Fibroblast of gingiva (primary cell): Measurements from ENCODE around the gene CALY.

Source experiments
- DNase-seq: peaks from one replicate; pipeline ENCODE4 v3.0.0-alpha.2; 2011; ENCODE audit warnings: low read depth

CALY gene

GRCh38 chr10:133287832-133288500, 48.7 kb downstream of the CALY start:
- no peak for DNase-seq

DNA sequence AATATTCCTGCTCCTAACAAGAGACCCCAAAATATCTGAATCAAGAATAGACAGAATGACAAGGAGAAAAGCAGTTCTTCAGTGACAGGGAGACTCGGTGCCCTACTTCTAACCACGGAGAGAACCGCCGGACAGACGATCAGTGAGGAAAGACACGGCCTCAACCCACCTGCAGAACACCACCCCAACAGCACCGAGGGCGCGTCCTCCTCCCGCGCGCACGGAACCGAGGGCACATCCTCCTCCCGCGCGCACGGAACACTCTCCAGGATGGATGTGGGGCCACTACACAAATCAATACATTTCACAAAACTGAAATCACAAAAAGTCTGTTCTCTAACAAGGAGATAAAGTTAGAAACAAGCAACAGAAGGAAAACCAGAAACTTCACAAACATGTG, 50.3 kb downstream of the CALY start:
- no peak for DNase-seq

DNA sequence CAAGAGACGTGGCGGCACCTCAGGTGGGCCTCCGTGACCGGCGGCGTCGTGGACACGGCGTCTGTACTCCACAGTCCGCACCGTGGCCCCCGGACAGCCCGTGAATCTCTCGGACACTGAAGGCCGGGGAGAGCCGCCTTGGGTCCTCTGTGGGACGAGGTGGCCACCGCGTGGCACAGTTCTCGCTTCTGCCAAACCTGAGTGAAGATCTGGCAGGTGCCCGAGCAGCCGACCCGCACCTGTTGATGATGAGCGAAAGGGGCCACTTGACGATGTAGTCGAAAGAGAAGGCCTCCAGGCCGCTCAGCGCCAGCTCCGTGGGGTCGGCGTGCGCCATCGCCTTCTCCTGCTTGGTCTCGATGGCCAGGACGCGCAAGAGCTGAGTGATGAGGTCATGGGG, 51.5 kb downstream of the CALY start:
- DNase-seq, result no peak

DNA sequence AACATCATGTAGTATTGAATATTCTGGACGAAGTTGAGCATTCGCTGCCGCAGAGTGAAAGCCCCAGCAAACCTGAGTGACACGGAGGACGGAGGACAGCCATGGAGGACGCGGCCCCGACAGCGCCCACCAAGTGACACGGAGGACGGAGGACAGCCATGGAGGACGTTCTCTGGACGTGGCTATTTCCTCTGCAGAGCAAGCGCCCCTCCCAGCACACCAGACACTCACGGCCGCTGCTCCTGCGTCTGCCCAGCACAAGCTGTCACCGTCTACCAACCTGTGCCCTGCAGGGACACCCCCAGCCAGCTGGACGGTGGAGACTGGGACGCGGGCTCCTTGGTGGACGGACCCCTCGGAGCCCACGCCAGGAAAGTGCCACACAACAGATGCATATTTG, 52.8 kb downstream of the CALY start:
- no peak for DNase-seq

DNA sequence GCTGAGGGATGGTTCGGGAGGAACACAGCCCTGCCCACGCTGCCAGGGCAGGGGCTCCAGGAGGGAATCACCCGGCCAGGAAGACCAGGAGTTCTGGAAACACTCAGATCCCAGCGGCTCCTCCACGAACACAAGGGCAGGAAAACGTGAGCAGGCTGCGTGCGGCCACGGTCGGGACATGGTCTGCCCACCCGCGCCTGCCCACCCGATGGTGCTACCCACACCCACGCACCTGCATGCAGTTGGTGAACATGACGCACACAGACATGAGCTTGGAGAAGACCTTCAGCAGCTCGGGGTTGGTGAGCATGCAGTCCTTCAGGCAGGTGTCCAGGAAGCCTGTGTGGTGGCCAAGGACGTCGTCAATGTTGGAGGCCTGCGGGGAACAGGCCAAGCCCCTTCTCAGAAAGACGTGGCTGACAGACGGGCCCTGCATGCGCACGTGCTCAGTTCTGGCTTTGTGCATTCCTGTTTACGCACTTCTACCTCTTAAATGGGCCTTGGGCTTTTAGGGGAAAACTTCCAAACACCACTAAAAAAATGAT, 53.8 kb downstream of the CALY start:
- no peak for DNase-seq

- DNase-seq, result no peak
Measured at GRCh38 chr10:133281628-133282372, 54.9 kb downstream of the CALY start.

DNA sequence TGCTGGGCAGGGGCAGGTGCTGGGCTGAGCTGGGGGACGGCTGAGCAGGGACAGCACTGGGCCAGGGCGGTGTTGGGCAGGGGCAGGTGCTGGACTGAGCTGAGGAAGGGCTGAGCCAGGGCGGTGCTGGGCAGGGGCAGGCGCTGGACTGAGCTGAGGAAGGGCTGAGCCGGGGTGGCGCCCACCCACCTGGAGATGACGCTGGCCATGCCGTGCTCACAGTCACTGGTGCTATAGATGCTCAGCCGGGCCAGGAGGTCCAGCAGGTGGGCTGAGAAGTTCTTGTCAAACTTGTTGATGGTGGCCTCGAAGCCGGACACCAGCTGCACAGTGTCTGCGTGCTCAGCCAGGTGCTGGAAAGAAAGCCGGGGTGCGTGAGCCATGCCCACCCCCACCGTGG, 55.6 kb downstream of the CALY start:
- DNase-seq, result no peak

DNA sequence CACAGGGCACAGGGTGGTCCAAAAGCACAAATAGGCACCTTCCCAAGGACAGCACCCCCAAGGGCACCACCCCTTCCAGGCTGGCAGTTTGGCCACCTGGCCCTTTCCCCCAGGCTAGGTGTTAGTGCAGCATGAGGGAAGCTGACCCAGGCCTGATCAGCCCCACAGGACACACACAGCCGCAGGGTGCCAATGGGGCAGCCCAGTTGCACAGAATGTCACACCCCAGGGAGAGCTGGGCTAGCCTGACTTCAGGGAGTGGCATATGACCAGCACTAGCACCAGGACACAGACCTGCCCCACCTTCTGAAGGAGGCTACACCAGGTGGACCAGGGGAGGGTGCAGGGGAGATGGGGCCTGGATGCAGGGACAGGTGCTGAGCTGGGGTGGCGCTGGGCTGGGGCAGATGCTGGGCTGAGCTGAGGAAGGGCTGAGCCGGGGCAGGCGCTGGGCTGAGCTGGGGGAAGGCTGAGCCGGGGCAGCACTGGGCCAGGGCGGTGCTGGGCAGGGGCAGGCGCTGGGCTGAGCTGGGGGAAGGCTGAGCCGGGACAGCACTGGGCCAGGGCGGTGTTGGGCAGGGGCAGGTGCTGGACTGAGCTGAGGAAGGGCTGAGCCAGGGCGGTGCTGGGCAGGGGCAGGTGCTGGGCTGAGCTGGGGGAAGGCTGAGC, 56.2 kb downstream of the CALY start:
- no peak for DNase-seq

- no peak for DNase-seq
Measured at GRCh38 chr10:133279326-133280226, 57.1 kb downstream of the CALY start.

GRCh38 chr10:133278577-133279265, 58.0 kb downstream of the CALY start:
- DNase-seq, result no peak

DNA sequence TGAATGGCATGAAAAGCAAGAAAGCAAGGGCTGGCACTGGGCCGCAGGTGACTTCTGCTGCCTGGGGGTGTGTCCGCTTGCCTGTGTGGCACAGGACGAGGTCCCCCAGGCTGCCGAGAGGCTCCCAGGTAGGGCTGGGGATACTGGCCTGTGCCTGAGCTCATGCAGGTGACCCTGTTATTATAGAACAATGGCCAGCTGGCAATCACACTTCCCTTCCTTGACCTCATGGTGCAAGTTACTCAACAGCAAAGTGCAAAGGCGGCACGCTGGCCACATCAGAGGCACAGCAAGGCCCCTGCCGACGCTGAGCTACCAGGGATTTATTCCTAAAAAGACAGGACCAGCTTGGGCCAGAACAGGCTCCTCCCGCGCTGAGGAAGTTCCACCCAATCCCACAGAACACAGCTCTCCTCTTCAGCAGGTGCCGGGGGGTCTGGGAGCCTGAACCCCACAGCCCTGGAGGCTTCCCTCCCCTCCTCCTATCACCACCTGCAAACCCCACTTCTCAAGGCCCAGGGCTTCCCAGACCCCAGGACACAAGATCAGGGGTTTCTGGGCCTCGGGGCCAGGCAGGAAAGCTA, 58.6 kb downstream of the CALY start:
- DNase-seq, result no peak

GRCh38 chr10:133277277-133277992, 59.3 kb downstream of the CALY start:
- no peak for DNase-seq

DNA sequence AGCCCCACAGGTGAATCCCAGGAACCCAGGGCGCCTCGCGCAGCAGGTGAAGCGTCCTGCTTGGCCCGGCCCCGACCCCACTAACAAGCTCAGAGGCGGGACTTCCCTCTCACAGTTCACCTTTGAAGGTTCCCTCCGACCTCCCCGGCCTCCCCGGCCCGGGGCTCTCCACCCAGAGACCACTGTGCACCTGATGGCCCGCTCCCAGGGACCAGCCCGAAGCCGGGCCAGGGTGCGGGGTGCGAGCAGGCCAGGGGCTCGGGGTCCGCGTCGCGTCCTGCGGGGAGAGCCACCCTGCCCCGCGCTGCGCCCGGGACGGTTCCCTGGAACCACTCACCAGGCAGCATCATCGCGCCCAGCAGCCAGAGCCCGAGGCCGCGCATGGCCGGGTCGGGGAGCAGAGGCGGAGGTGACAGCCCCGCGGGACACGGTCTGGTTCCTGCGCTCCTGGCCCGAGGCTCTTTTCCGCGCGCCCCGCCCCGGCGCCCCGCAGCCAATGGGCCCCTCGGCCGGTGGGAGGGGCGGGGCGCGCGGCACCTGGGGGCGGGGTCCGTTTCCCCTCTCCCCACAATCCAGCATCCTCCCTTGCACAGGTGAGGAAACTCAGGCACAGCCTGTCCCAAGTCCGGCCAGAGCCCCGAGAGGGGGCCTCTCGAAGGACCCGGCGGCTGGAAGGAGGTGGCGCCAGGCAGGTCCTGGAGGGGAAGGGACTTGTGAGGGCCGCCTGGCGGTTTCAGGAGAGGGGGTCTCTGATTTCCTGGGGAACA, 60.1 kb downstream of the CALY start, which contains the start of gene ADAM8:
Gene ADAM8 (minus strand): TSS at position 434 of the 767 bp plus-strand sequence. CDS start 51 bp downstream, at position 383.
- no peak for DNase-seq

DNA sequence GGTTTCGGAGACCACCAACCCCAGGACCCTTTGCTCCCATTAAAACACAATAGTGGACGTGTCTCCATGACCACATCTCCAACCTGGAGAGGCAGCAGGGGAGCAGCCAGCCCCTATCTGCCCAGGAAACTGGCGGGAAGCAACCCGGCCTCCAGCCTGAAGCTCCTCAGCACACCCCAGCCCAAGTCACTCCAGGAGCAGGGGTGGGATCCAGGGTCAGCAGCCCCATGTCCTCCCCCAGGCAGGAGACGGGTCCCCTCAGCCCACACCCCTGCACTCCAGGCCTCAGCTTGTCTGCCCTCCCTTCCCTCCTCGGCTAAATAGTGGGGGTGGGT, 60.6 kb downstream of the CALY start:
- DNase-seq, result no peak

- no peak for DNase-seq
Measured at GRCh38 chr10:133275684-133276092, 61.0 kb downstream of the CALY start.

- DNase-seq, result no peak
Measured at GRCh38 chr10:133274751-133275683, 61.7 kb downstream of the CALY start.
